Measurements from ENCODE around the gene PSMB3.

Gene PSMB3

GRCh38 chr17:38727736-38728135 is 24.8 kb upstream of the PSMB3 start:
- no peak for TF ChIP-seq NFIC (IDR thresholded peaks at IDR 0.05)
- no peak for TF ChIP-seq EP300 (IDR thresholded peaks at IDR 0.05; ENCODE audit: borderline replicate concordance)
- no peak for TF ChIP-seq USF1 (IDR thresholded peaks at IDR 0.05)
- no peak for TF ChIP-seq RAD21 (IDR thresholded peaks at IDR 0.05; ENCODE audit: low read depth)
- TF ChIP-seq TEAD4 (IDR thresholded peaks at IDR 0.05): no peak

- TF ChIP-seq USF1 (IDR thresholded peaks at IDR 0.05): no peak
- TF ChIP-seq RAD21 (IDR thresholded peaks at IDR 0.05; ENCODE audit: low read depth): no peak
- TF ChIP-seq NFIC (IDR thresholded peaks at IDR 0.05): no peak
- TF ChIP-seq YY1 (IDR thresholded peaks at IDR 0.05; ENCODE audit: low read depth): no peak
- TF ChIP-seq ZBTB7A (IDR thresholded peaks at IDR 0.05; ENCODE audit: low read depth): no peak
- no peak for TF ChIP-seq FOXM1 (IDR thresholded peaks at IDR 0.05; ENCODE audit: borderline replicate concordance, low read depth)
- TF ChIP-seq TEAD4 (IDR thresholded peaks at IDR 0.05): no peak
- no peak for TF ChIP-seq TCF12 (IDR thresholded peaks at IDR 0.05; ENCODE audit: low read depth)
- no peak for TF ChIP-seq REST (IDR thresholded peaks at IDR 0.05; ENCODE audit: low read depth)
- no peak for TF ChIP-seq MAX (IDR thresholded peaks at IDR 0.05)
- TF ChIP-seq CREB1 (IDR thresholded peaks at IDR 0.05; ENCODE audit: low read depth): no peak
- no peak for TF ChIP-seq EGR1 (IDR thresholded peaks at IDR 0.05)
- no peak for TF ChIP-seq CEBPB (IDR thresholded peaks at IDR 0.05)
- no peak for TF ChIP-seq EP300 (IDR thresholded peaks at IDR 0.05; ENCODE audit: borderline replicate concordance)
- TF ChIP-seq TAF1 (IDR thresholded peaks at IDR 0.05; ENCODE audit: low read depth): no peak
Observed at GRCh38 chr17:38728290-38728831, 24.2 kb upstream of the PSMB3 start.

- TF ChIP-seq REST (IDR thresholded peaks at IDR 0.05; ENCODE audit: low read depth) (no peak), EGR1 (IDR thresholded peaks at IDR 0.05) (peak; percentile 66), MAX (IDR thresholded peaks at IDR 0.05) (no peak)
Observed at GRCh38 chr17:38729368-38729885, 23.1 kb upstream of the PSMB3 start.

- no peak for TF ChIP-seq MAX (IDR thresholded peaks at IDR 0.05)
- no peak for TF ChIP-seq YY1 (IDR thresholded peaks at IDR 0.05; ENCODE audit: low read depth)
- TF ChIP-seq ZBTB7A (IDR thresholded peaks at IDR 0.05; ENCODE audit: low read depth): peak; percentile 60; the same call in 1 of the 2 replicates
- TF ChIP-seq REST (IDR thresholded peaks at IDR 0.05; ENCODE audit: low read depth): no peak
- no peak for TF ChIP-seq NFIC (IDR thresholded peaks at IDR 0.05)
- no peak for TF ChIP-seq EP300 (IDR thresholded peaks at IDR 0.05; ENCODE audit: borderline replicate concordance)
- no peak for TF ChIP-seq TCF12 (IDR thresholded peaks at IDR 0.05; ENCODE audit: low read depth)
- TF ChIP-seq CREB1 (IDR thresholded peaks at IDR 0.05; ENCODE audit: low read depth): no peak
- TF ChIP-seq RAD21 (IDR thresholded peaks at IDR 0.05; ENCODE audit: low read depth): peak; percentile 26; the same call in 1 of the 2 replicates
- TF ChIP-seq FOXM1 (IDR thresholded peaks at IDR 0.05; ENCODE audit: borderline replicate concordance, low read depth): no peak
- TF ChIP-seq CEBPB (IDR thresholded peaks at IDR 0.05): no peak
- peak; percentile 31; the same call in 1 of the 2 replicates for TF ChIP-seq TAF1 (IDR thresholded peaks at IDR 0.05; ENCODE audit: low read depth)
- no peak for TF ChIP-seq USF1 (IDR thresholded peaks at IDR 0.05)
- peak; percentile 3 for TF ChIP-seq EGR1 (IDR thresholded peaks at IDR 0.05)
- no peak for TF ChIP-seq TEAD4 (IDR thresholded peaks at IDR 0.05)
Observed at GRCh38 chr17:38729886-38730525, 22.5 kb upstream of the PSMB3 start, which contains the start of gene CISD3. CISD3 (plus strand) TSS chr17:38730341; CDS start chr17:38730359, 18 bp downstream.
